ENCODE results near the gene TMEM106C.

The TMEM106C gene

GRCh38 chr12:47995981-47996401 is 32.6 kb downstream of the TMEM106C start:
- DNase-seq (ENCODE audit: low spot score), result no peak

DNA sequence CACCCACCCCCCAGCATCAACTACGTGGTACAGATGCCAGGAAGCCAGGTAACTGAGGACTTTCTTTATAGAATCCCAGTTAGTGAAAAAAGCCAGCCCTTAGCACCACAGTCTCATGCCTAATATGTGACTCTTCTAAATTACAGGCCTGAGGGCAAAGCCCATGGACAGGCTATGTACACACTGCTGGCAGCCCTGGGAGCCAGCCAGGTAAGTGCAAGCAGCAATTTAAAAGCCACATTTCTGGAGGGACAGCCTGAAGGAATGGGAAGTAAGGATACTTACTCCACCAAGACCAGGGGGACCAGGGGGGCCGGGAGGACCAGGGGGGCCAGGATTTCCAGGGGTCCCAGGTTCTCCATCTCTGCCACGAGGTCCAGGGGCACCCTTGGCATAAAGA is 33.9 kb downstream of the TMEM106C start:
- no peak for DNase-seq (ENCODE audit: low spot score)

- DNase-seq (ENCODE audit: low spot score), result no peak
Observed at GRCh38 chr12:47999816-48000215, 36.4 kb downstream of the TMEM106C start.

- peak; percentile 49 for DNase-seq (ENCODE audit: low spot score)
Observed at GRCh38 chr12:48000878-48001504, 37.6 kb downstream of the TMEM106C start.

DNA sequence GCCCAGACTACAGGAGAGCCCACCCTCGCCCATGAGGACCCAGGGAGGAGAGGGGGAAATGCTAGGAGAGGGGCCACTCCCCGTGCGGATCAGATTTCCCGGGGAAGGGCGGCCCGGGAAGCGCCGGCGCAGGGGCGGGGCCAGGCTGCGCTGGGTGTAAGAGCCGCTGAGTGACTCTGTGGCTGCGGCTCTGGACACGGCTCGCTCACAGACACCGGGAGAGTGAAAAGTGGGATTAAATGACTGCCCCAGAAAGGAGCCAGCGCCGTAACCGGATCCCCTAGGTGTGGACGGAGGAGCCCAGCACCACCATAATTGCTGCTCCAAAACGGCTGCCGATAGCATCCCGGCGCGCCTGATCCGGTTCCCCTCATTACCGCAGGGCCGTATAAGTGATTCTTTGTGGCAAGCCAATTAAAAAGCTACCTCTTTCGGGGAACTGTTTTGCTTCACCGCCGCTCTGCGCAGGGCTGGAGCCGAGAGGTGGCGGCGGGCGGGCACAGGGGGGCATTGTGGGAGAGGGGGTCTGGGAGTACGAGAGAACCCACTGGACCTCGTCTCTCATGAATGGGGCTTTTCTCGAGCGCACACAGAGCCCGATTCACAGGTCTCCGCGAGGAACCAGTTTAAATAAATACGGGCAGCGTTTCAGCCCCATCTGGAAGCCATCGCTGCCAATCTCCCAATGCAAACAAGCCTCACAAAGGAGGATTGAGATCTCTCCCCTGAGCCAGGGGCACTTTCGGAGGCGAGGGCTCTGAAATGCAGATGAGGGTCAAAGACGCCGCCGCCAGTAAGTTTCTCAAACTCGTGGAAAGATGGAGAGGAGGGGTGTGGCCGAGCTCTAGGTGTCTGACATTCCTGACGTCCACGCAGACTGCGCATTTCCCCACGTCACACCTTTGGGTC is 38.4 kb downstream of the TMEM106C start:
- peak; percentile 46 for DNase-seq (ENCODE audit: low spot score)

GRCh38 chr12:48002414-48002730 is 39.0 kb downstream of the TMEM106C start:
- DNase-seq (ENCODE audit: low spot score), result no peak

DNA sequence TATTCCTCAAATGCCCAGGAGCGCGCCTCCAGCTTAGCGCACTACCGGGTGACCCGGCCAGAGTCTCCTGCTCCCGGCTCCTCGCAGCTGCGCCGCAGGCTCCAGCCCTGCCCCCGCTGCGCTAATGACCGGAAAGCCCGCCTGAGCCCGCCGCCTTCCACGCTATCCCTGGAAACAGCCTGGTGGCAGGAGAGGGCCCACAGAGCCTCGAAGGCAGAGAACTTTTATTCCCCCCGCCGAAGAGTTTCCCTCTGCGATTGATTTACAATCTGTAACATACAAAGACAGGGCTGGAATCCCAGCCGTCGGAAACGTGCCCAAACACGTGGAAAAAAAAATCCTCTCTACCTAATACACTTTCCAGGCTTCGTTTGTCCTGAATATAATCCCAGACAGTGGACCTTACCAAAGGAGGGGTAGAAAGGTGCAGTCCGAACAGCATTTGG is 39.4 kb downstream of the TMEM106C start:
- no peak for DNase-seq (ENCODE audit: low spot score)

- no peak for DNase-seq (ENCODE audit: low spot score)
Observed at GRCh38 chr12:48003226-48004052, 40.0 kb downstream of the TMEM106C start.

GRCh38 chr12:48004053-48004941 is 40.9 kb downstream of the TMEM106C start, which contains the start of gene COL2A1:
COL2A1 (minus strand) TSS chr12:48004476; CDS start chr12:48004321, 155 bp downstream.
- DNase-seq (ENCODE audit: low spot score), result no peak

- no peak for DNase-seq (ENCODE audit: low spot score)
Observed at GRCh38 chr12:48005001-48005749, 41.8 kb downstream of the TMEM106C start.

DNA sequence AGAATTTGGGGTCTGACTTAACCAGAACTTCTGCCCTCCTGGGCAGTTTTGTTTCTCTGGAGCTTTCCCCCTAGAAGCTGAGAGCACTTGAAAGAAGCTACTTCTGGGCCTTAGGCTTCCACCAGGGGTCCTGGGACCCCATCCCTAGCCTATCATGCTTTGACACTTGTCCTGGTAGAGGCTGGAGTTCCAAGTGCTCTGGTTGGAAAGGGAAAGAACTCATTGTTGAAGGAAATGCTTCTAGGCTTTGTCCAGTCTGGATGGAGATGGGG is 42.3 kb downstream of the TMEM106C start:
- no peak for DNase-seq (ENCODE audit: low spot score)

DNA sequence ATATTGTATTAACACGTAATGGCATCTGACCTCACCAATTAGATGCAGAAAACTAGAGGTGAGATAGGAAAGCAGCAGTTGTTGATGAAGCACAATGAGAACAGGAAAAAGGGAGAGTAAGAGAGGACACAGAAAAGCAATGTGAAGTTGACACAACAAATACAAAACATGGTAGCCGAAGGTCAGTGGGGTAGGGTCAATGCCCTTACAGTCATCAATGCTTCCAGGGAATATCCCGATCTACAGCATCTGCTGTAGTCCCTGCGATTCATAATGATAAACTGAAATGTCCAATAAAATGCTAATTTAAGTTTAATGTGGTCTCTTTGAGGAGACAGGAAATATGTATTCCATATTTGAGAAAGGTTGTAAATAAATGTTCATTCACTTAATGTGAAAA is 43.8 kb downstream of the TMEM106C start:
- no peak for DNase-seq (ENCODE audit: low spot score)

- DNase-seq (ENCODE audit: low spot score), result no peak
Observed at GRCh38 chr12:48008349-48008748, 45.0 kb downstream of the TMEM106C start.

- DNase-seq (ENCODE audit: low spot score), result no peak
Observed at GRCh38 chr12:48008950-48009349, 45.6 kb downstream of the TMEM106C start.

DNA sequence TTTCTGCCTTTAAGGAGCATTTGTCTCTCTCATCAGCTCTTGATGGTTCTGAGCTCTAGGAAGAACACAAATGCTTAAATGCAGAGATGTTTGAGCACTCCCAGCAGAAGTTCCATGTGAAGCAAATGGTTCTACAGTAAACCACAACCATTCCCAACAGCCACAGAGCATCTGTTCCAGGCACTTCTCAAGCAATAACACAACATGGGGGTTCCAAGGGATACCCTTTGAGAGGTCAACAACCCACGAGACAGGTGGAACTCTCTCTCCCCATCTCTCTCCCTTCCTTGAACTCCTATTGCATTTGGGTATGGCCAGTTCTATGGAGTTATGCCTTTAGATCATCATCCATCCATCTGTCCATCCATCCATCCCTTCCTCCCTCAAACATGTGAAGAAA is 46.1 kb downstream of the TMEM106C start:
- DNase-seq (ENCODE audit: low spot score), result no peak

- no peak for DNase-seq (ENCODE audit: low spot score)
Observed at GRCh38 chr12:48010366-48010970, 47.1 kb downstream of the TMEM106C start.

DNA sequence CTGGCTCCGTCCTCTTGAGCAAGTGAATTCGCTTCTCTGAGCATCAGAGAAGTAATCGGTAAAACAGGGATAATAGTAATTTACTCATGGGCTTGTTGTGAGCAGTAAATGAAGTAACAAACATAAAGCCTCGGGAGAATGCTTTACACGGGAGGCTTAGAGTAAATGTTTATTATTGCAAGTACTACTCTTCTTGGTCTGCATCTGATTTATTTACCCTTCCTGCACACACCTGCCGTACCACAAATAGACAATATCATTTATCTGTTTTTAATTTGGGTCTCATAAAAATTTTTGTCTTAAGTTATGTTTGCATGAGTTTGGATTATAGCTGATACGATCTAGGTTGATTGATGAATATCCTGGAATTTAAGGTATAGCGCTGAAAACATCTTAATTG is 48.7 kb downstream of the TMEM106C start:
- DNase-seq (ENCODE audit: low spot score), result no peak

DNA sequence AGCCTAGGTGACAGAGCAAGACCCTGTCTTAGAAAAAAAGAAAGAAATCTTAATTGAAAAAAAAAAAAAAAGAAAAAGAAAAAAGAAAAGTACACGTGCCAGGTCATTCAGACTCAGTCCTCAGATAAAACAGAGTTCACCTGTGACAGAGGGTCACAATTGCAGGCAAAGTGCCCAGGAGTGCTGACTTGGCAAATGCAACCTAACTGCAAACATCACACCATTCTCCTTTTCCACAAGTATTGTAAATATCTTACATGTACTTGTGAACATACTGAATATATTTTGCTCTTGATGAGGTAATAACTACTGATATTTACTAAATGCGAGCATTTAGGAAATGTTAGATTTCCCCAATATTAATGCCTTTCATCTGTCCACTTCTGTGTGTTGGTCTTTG is 49.9 kb downstream of the TMEM106C start:
- DNase-seq (ENCODE audit: low spot score), result no peak

DNA sequence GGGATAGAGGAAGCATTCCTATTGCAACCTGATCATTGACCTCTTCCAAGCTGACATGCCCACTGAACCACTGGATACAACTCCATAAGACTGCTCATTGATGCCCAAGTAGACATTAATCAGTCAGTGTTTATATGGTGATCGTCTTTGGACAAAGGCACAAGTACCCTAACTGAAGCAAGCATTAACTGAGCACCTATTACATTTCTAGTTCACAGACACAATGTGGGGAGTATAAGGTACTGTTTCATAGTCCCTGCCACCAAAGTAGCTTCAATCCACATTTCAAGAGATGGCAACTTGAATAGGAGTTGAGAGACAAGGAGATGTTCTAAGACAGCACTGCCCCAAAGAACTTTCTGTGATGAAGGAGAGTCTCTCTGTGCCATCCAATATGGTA is 51.7 kb downstream of the TMEM106C start:
- DNase-seq (ENCODE audit: low spot score), result no peak

GRCh38 chr12:48015954-48016353 is 52.6 kb downstream of the TMEM106C start:
- DNase-seq (ENCODE audit: low spot score), result no peak

Data from SK-N-DZ (cell line).